Epithelial cell of proximal tubule (primary cell): ENCODE results near the gene RBM6. TPM values are rescaled to one million over a fixed set of nuclear protein-coding genes. Genes with fewer than 3 reads are reported as not detected.

ENCODE experiments used
- DNase-seq: peaks from one replicate; pipeline ENCODE4 v3.0.0-alpha.2; 2011; ENCODE audit warnings: low read depth
- H3K4me3 ChIP-seq: 2 replicates; pipeline ENCODE4 v1.5.1; 2011; ENCODE audit warnings: low read depth, mild to moderate bottlenecking, low read length
- CTCF ChIP-seq: conservative IDR thresholded peaks from 2 replicates; pipeline ENCODE4 v1.5.1; 2012; ENCODE audit warnings: low read depth, mild to moderate bottlenecking, low read length
- total RNA-seq: library from RNA; depleted of rRNA; stranded (reverse); fragments of >200 nt; gene quantifications from 2 replicates; pipeline ENCODE4 v1.2.3, GENCODE V29; 2015

The RBM6 gene
- total RNA-seq, 1 donor from 2014 or later = 36.6 TPM

GRCh38 chr3:50089609-50089945 is 149.6 kb downstream of the RBM6 start:
- no peak for DNase-seq
- TF ChIP-seq CTCF = no peak
- peak overlapping the region; percentile 100 for H3K4me3 ChIP-seq

- no peak for TF ChIP-seq CTCF
- no peak for DNase-seq
- peak overlapping the region; percentile 100 for H3K4me3 ChIP-seq
Observed at GRCh38 chr3:50090984-50091383, 151.0 kb downstream of the RBM6 start.

GRCh38 chr3:50095352-50095998 is 155.5 kb downstream of the RBM6 start:
- no peak for TF ChIP-seq CTCF
- DNase-seq = no peak
- H3K4me3 ChIP-seq = no peak overlapping the region

- no peak for DNase-seq
- TF ChIP-seq CTCF = no peak
- no peak overlapping the region for H3K4me3 ChIP-seq
Observed at GRCh38 chr3:50100386-50100785, 160.4 kb downstream of the RBM6 start.

- DNase-seq = no peak
- no peak for TF ChIP-seq CTCF
- no peak overlapping the region for H3K4me3 ChIP-seq
Observed at GRCh38 chr3:50100956-50101845, 161.3 kb downstream of the RBM6 start.

GRCh38 chr3:50102558-50102957 is 162.6 kb downstream of the RBM6 start:
- TF ChIP-seq CTCF = no peak
- no peak for DNase-seq
- H3K4me3 ChIP-seq = no peak overlapping the region
